Gastrocnemius medialis (tissue), 4 donors: ENCODE measurements around the gene TUB.

Experiments
- POLR2A ChIP-seq, 2 donors: fragments of 450-650 bp; IDR thresholded peaks; one replicate each; pipeline ENCODE4 v1.6.1; 2017; ENCODE audit warnings: antibody characterized with exemption in 2 of 2, mild to moderate bottlenecking in 2 of 2, moderate library complexity in 2 of 2
- TF ChIP-seq, protein P1 (sequence below), 5 experiments: fragments of 450-650 bp in 3 of 5; fragments of 200-600 bp in 2 of 5; sonication (generic) in 2 of 5; IDR thresholded peaks in 4 of 5; conservative IDR thresholded peaks in 1 of 5; 1 replicate in 4 of 5; 2 replicates in 1 of 5; pipeline ENCODE4 v1.5.1; 2016 to 2019; ENCODE audit warnings: antibody characterized with exemption in 5 of 5, mild to moderate bottlenecking in 3 of 5, moderate library complexity in 3 of 5

DNA sequence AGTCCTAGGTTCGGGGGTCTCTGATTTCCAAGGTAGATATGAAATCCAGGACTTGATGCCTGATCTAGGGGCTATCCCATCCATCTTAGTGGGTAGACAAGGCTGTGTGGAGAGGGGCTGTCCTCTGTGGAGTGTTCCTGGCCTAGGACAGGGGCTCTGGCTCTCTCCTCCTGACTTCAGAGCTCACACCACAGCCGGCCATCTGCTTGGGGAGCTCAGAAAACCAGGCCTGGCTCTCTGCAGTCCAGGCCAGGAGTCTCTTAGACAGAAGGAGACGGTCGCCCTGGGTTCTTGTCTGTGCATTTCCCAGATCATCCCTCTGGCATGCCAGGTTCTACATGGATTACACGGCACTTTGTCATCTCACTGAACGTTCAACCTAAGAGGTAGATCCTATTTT lies 17.9 kb downstream of the TUB start:
- TF ChIP-seq, protein P1, sequence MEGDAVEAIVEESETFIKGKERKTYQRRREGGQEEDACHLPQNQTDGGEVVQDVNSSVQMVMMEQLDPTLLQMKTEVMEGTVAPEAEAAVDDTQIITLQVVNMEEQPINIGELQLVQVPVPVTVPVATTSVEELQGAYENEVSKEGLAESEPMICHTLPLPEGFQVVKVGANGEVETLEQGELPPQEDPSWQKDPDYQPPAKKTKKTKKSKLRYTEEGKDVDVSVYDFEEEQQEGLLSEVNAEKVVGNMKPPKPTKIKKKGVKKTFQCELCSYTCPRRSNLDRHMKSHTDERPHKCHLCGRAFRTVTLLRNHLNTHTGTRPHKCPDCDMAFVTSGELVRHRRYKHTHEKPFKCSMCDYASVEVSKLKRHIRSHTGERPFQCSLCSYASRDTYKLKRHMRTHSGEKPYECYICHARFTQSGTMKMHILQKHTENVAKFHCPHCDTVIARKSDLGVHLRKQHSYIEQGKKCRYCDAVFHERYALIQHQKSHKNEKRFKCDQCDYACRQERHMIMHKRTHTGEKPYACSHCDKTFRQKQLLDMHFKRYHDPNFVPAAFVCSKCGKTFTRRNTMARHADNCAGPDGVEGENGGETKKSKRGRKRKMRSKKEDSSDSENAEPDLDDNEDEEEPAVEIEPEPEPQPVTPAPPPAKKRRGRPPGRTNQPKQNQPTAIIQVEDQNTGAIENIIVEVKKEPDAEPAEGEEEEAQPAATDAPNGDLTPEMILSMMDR (IDR thresholded peaks at IDR 0.05 in 4 of 5, conservative IDR thresholded peaks at IDR 0.05 in 1 of 5) = no peak
- TF ChIP-seq POLR2A (IDR thresholded peaks at IDR 0.05) = no peak
